ENCODE measurements around the gene UBE2Q1. TPM values are rescaled to one million over a fixed set of nuclear protein-coding genes. Genes with fewer than 3 reads are reported as not detected.

Gene UBE2Q1
- total and polyA plus RNA-seq, 4 donors: 8.2 to 22.0 (median 14.2) TPM

- H3K4me1 ChIP-seq (ENCODE audit: control insufficient read depth in 4 of 4, insufficient read depth in 4 of 4, low read length in 3 of 4): peaks cover 3 to 21% (median 8%) of the 10 kb centered on the region in 4 donors
- no peak overlapping the region for H3K9ac ChIP-seq (ENCODE audit: low read depth in 1 of 2, low read length in 2 of 2)
- no peaks in the 10 kb centered on the region for H3K9me3 ChIP-seq (ENCODE audit: control insufficient read depth in 4 of 4, low read length in 3 of 4)
- no peak for TF ChIP-seq CTCF (IDR thresholded peaks at IDR 0.05; ENCODE audit: low read depth, low read length, missing input control)
- TF ChIP-seq, protein P1, sequence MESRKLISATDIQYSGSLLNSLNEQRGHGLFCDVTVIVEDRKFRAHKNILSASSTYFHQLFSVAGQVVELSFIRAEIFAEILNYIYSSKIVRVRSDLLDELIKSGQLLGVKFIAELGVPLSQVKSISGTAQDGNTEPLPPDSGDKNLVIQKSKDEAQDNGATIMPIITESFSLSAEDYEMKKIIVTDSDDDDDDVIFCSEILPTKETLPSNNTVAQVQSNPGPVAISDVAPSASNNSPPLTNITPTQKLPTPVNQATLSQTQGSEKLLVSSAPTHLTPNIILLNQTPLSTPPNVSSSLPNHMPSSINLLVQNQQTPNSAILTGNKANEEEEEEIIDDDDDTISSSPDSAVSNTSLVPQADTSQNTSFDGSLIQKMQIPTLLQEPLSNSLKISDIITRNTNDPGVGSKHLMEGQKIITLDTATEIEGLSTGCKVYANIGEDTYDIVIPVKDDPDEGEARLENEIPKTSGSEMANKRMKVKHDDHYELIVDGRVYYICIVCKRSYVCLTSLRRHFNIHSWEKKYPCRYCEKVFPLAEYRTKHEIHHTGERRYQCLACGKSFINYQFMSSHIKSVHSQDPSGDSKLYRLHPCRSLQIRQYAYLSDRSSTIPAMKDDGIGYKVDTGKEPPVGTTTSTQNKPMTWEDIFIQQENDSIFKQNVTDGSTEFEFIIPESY (IDR thresholded peaks at IDR 0.05): no peak
- no peak for TF ChIP-seq YY1 (IDR thresholded peaks at IDR 0.05)
- TF ChIP-seq FOXA2 (IDR thresholded peaks at IDR 0.05): no peak
- TF ChIP-seq EGR1 (IDR thresholded peaks at IDR 0.05; ENCODE audit: low read depth in 2 of 2): no peak
- no peak for TF ChIP-seq JUND (IDR thresholded peaks at IDR 0.05)
- no peak for TF ChIP-seq RXRA (IDR thresholded peaks at IDR 0.05)
- TF ChIP-seq ATF3 (IDR thresholded peaks at IDR 0.05): no peak
- no peak for TF ChIP-seq HNF4A (conservative IDR thresholded peaks at IDR 0.05)
- TF ChIP-seq RAD21 (IDR thresholded peaks at IDR 0.05): no peak
- no peak for TF ChIP-seq GABPA (IDR thresholded peaks at IDR 0.05 in 1 of 2, conservative IDR thresholded peaks at IDR 0.05 in 1 of 2)
- TF ChIP-seq, protein P2, sequence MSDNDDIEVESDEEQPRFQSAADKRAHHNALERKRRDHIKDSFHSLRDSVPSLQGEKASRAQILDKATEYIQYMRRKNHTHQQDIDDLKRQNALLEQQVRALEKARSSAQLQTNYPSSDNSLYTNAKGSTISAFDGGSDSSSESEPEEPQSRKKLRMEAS (IDR thresholded peaks at IDR 0.05): no peak
- no peak for TF ChIP-seq HNF4G (IDR thresholded peaks at IDR 0.05)
- no peak for TF ChIP-seq NR2F2 (IDR thresholded peaks at IDR 0.05)
- TF ChIP-seq SP1 (IDR thresholded peaks at IDR 0.05): no peak
- TF ChIP-seq TAF1 (conservative IDR thresholded peaks at IDR 0.05): no peak
- no peak for TF ChIP-seq FOXA1 (IDR thresholded peaks at IDR 0.05)
- DNase-seq (ENCODE audit: low spot score): no peak
- H3K36me3 ChIP-seq (ENCODE audit: control insufficient read depth in 4 of 4, insufficient read depth in 3 of 4, low read depth in 1 of 4, low read length in 3 of 4): no peaks in the 10 kb centered on the region
- no peak overlapping the region for H3K4me3 ChIP-seq (ENCODE audit: low read depth in 1 of 3, low read length in 3 of 3)
- H3K27ac ChIP-seq (ENCODE audit: low read depth in 1 of 2, low read length in 2 of 2): no peak overlapping the region
- 42% methylated on average over 3 of the region's 3 CpGs for WGBS
- H3K27me3 ChIP-seq (ENCODE audit: control insufficient read depth in 4 of 4, insufficient read depth in 4 of 4, low read length in 3 of 4): no peaks in the 10 kb centered on the region
Observed at GRCh38 chr1:154520333-154520732, 38.1 kb downstream of the UBE2Q1 start.

- Histone ChIP-seq H3K27ac (ENCODE audit: low read depth in 1 of 2, low read length in 2 of 2) (no peak overlapping the region), H3K27me3 (ENCODE audit: control insufficient read depth in 4 of 4, insufficient read depth in 4 of 4, low read length in 3 of 4) (no peaks in the 10 kb centered on the region), H3K4me1 (ENCODE audit: control insufficient read depth in 4 of 4, insufficient read depth in 4 of 4, low read length in 3 of 4) (peaks cover 3 to 21% (median 8%) of the 10 kb centered on the region in 4 donors), H3K9me3 (ENCODE audit: control insufficient read depth in 4 of 4, low read length in 3 of 4) (no peaks in the 10 kb centered on the region), H3K9ac (ENCODE audit: low read depth in 1 of 2, low read length in 2 of 2) (no peak overlapping the region), H3K36me3 (ENCODE audit: control insufficient read depth in 4 of 4, insufficient read depth in 3 of 4, low read depth in 1 of 4, low read length in 3 of 4) (no peaks in the 10 kb centered on the region), H3K4me3 (ENCODE audit: low read depth in 1 of 3, low read length in 3 of 3) (no peak overlapping the region)
- TF ChIP-seq HNF4G (IDR thresholded peaks at IDR 0.05): no peak
- TF ChIP-seq, protein P2 (IDR thresholded peaks at IDR 0.05): no peak
- TF ChIP-seq TAF1 (conservative IDR thresholded peaks at IDR 0.05): no peak
- no peak for TF ChIP-seq NR2F2 (IDR thresholded peaks at IDR 0.05)
- no peak for TF ChIP-seq FOXA2 (IDR thresholded peaks at IDR 0.05)
- no peak for TF ChIP-seq SP1 (IDR thresholded peaks at IDR 0.05)
- no peak for TF ChIP-seq RXRA (IDR thresholded peaks at IDR 0.05)
- TF ChIP-seq, protein P1 (IDR thresholded peaks at IDR 0.05): no peak
- TF ChIP-seq FOXA1 (IDR thresholded peaks at IDR 0.05): no peak
- TF ChIP-seq ATF3 (IDR thresholded peaks at IDR 0.05): no peak
- TF ChIP-seq, protein P3, sequence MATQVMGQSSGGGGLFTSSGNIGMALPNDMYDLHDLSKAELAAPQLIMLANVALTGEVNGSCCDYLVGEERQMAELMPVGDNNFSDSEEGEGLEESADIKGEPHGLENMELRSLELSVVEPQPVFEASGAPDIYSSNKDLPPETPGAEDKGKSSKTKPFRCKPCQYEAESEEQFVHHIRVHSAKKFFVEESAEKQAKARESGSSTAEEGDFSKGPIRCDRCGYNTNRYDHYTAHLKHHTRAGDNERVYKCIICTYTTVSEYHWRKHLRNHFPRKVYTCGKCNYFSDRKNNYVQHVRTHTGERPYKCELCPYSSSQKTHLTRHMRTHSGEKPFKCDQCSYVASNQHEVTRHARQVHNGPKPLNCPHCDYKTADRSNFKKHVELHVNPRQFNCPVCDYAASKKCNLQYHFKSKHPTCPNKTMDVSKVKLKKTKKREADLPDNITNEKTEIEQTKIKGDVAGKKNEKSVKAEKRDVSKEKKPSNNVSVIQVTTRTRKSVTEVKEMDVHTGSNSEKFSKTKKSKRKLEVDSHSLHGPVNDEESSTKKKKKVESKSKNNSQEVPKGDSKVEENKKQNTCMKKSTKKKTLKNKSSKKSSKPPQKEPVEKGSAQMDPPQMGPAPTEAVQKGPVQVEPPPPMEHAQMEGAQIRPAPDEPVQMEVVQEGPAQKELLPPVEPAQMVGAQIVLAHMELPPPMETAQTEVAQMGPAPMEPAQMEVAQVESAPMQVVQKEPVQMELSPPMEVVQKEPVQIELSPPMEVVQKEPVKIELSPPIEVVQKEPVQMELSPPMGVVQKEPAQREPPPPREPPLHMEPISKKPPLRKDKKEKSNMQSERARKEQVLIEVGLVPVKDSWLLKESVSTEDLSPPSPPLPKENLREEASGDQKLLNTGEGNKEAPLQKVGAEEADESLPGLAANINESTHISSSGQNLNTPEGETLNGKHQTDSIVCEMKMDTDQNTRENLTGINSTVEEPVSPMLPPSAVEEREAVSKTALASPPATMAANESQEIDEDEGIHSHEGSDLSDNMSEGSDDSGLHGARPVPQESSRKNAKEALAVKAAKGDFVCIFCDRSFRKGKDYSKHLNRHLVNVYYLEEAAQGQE (IDR thresholded peaks at IDR 0.05): no peak
- TF ChIP-seq JUND (IDR thresholded peaks at IDR 0.05): no peak
- no peak for TF ChIP-seq EGR1 (IDR thresholded peaks at IDR 0.05; ENCODE audit: low read depth in 2 of 2)
- TF ChIP-seq GABPA (IDR thresholded peaks at IDR 0.05 in 1 of 2, conservative IDR thresholded peaks at IDR 0.05 in 1 of 2): no peak
- no peak for DNase-seq (ENCODE audit: low spot score)
- WGBS: 82% methylated on average over 9 of the region's 9 CpGs
Observed at GRCh38 chr1:154519591-154519991, 38.9 kb downstream of the UBE2Q1 start.
